GM19324 (cell line): ENCODE data around the gene ITLN1.

Experiments used
- ATAC-seq: cut with Tn5 transposase; IDR thresholded peaks from one replicate; pipeline ENCODE4 v1.9.1; 2021; ENCODE audit warnings: mild to moderate bottlenecking, moderate library complexity; ENCODE audit not compliant: unreplicated experiment, low FRiP score

The ITLN1 gene

GRCh38 chr1:160827418-160827817 lies 57.6 kb downstream of the ITLN1 start:
- no peak for ATAC-seq

GRCh38 chr1:160826546-160826945 lies 58.4 kb downstream of the ITLN1 start:
- no peak for ATAC-seq
